22Rv1 (cell line): ENCODE data around the gene TTLL8.

Experiments
- H3K27ac ChIP-seq: fragments of 450-650 bp; 2 replicates; pipeline ENCODE4 v1.5.1; 2017
- CTCF ChIP-seq: fragments of 450-650 bp; IDR thresholded peaks from 2 replicates; pipeline ENCODE4 v1.5.1; 2017; ENCODE audit warnings: mild to moderate bottlenecking
- ZFX ChIP-seq: fragments of 450-650 bp; IDR thresholded peaks from 2 replicates; pipeline ENCODE4 v1.6.1; 2017; ENCODE audit warnings: antibody characterized with exemption, borderline replicate concordance

The TTLL8 gene

GRCh38 chr22:50049299-50050195, 8.6 kb downstream of the TTLL8 start:
- no peak overlapping the region for H3K27ac ChIP-seq
- no peak for TF ChIP-seq CTCF
- TF ChIP-seq ZFX: no peak

GRCh38 chr22:50048836-50049235, 9.3 kb downstream of the TTLL8 start:
- TF ChIP-seq CTCF: no peak
- no peak for TF ChIP-seq ZFX
- H3K27ac ChIP-seq: no peak overlapping the region

GRCh38 chr22:50048061-50048765, 9.9 kb downstream of the TTLL8 start:
- H3K27ac ChIP-seq: no peak overlapping the region
- TF ChIP-seq CTCF (no peak), ZFX (no peak)

- no peak overlapping the region for H3K27ac ChIP-seq
- TF ChIP-seq ZFX: no peak
- TF ChIP-seq CTCF: no peak
Observed at GRCh38 chr22:50047346-50047745, 10.8 kb downstream of the TTLL8 start.

- TF ChIP-seq CTCF (no peak), ZFX (no peak)
- H3K27ac ChIP-seq: no peak overlapping the region
Observed at GRCh38 chr22:50046481-50047245, 11.4 kb downstream of the TTLL8 start.

GRCh38 chr22:50046019-50046415, 12.1 kb downstream of the TTLL8 start:
- no peak overlapping the region for H3K27ac ChIP-seq
- TF ChIP-seq CTCF: no peak
- TF ChIP-seq ZFX: no peak
